GM18951 (cell line): ENCODE results near the gene LOX.
"Not testable (repeated sequence)": the region's sequence is repeated elsewhere in the genome, so short reads cannot be mapped to it uniquely, and the experiment has no call there.

Experiments
- POLR2A ChIP-seq: IDR thresholded peaks from 4 replicates; pipeline ENCODE4 v1.6.1; 2011; ENCODE audit warnings: mild to moderate bottlenecking; ENCODE audit not compliant: insufficient read length, insufficient read depth; ENCODE audit errors: extremely low read depth
- in situ Hi-C: fragments of 300-500 bp; cut with MboI; formaldehyde crosslinking; loops from one replicate; pipeline ENCODE4 v1.12.0; 2022; ENCODE audit warnings: low sequenced_read_pairs, mixed read lengths, inconsistent platforms; ENCODE audit not compliant: unreplicated experiment

Gene LOX

DNA sequence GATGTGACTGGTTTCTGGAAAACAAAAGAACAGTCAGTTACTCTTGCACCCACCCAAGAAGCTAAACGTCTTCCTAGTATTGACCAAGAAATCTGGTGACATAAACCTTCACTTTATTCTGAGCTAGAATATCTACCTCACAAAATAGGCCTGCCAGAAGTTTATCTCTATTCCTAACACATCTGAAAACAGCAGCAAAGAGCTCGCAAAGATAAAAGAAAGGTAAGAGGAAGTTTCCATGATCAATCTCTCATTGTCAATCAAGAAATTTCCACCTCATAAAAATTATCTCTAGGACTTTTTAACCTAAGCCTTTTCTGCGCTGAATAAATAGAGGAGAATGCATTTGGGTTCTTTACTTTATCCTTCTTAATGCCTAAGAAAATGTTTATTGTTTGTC is 34.0 kb upstream of the LOX start:
- in situ Hi-C loops, result no loop called here
- TF ChIP-seq POLR2A, result no peak

DNA sequence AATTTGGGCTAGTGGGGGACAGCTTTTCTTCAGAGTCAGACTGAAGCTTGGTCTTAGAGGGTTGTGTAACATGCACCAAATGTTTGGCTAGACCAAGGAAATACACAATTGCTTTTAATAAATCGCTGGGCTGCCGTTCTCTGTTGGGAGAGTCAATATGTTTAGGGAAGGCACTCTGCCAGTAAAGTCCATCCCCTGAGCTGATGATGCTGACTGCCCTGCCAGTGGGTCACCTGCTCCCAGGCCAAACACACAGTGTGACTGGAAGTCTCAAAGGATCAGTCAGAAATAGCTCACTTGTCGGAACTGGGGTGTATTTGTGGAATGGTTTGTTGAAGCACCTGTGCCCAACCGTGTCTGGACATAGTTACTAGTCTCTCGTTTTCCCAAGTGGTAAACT is 33.4 kb upstream of the LOX start:
- in situ Hi-C loops, result no loop called here
- no peak for TF ChIP-seq POLR2A

DNA sequence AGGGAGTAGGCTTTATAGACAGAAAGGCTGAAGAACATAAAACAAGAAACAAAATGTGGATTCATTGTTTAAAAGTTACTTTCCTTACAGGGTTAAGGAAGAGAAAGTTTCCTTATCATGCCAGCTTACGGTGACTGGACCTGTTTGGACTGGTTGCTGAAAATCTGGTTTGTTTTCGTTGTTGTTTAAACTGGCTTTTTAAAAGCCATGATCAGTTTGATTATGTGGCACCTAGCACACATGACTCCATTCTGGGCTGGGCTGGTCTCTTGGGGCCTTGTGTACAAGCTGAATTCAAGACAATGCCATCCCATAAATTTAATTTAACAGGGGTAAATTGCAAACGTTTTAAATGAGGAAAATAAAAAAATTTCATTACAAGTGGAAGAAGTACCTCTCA is 32.9 kb upstream of the LOX start:
- in situ Hi-C loops, result no loop called here
- TF ChIP-seq POLR2A, result no peak

DNA sequence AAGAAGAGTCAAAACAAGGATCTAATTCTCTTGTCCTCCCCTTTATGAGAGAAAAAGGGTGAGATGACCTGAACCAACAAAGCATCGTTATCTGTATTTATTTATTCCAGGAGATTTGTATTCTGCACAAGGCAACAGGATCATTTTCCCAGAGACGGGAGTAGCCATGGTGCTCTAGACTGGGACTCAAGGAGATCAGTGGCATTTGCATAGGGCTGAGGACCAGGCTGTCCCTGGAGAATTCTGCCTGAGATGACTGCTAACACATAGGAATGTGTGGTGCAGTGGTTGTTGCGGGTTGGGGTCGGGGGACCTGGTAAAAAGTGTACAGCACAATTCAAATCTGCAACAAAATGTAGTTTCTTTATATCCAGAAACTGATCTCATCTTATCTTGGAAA is 29.0 kb upstream of the LOX start:
- in situ Hi-C loops, result no loop called here
- no peak for TF ChIP-seq POLR2A

DNA sequence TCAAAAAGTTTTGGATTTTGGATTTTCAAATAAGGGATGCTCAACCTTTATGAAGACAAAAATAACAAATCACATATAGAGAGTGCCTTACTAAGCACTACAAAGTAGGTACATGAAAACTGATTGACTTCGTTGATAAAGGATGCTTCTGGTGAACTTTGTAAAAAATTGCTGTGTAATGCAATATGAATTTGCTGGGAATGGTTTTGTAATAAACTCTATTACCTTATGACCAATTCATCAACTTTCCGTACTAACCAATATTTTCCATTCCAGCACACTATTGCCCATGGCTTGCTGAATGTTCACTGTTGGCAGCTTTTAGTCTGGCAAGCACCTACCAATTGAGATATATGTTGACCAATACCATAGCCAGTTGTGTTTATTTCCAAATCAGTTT is 27.9 kb upstream of the LOX start:
- no peak for TF ChIP-seq POLR2A
- in situ Hi-C loops, result no loop called here

DNA sequence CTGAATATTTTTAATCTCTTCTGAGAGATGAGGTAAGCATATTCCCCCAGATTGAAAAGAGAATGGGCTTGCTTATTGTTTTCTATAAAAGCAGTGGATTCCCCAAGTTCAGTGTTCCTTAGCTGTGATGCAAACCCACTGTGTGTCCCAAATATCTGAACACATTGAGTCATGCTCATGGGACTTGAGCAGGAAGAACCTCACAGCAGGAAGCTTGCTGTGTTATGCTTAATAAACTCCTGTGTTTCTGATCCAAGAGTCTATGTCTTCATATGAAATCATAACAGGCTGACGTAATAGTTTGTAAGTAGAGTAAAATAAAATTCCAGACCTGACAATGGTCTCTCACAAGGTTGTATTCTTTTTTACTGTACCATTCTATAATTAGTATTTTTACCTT is 24.8 kb upstream of the LOX start:
- TF ChIP-seq POLR2A, result no peak
- in situ Hi-C loops, result no loop called here

DNA sequence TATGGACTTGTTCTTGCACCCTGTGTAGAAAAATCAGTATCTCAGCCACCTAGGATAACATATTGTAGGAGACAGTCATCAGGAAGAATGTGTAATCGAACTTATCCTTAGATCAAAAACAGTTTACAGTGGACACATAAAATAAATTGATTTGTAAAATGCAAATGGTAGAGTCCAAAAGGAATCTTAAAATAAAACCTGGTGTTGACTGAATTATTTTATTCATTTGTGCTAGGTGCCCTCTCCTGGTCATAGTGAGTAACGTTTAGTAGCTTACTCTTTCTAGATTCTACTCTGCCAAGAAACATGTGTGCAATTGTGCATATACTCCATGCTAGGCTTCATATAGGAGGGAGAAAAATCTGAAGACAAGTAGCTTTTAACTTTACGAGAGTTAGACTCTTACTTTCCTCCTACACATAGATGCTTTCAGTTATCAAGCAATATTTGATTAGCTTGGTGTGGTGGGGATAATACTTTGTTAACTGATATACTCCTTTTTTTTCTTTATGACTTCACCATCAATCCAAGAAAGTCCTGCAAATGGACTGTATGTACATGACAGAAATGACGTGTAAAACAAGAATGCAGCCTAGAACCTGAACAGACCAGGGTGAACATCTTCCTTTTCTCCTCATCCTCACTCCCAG is 23.7 kb upstream of the LOX start:
- TF ChIP-seq POLR2A, result no peak
- in situ Hi-C loops, result no loop called here

DNA sequence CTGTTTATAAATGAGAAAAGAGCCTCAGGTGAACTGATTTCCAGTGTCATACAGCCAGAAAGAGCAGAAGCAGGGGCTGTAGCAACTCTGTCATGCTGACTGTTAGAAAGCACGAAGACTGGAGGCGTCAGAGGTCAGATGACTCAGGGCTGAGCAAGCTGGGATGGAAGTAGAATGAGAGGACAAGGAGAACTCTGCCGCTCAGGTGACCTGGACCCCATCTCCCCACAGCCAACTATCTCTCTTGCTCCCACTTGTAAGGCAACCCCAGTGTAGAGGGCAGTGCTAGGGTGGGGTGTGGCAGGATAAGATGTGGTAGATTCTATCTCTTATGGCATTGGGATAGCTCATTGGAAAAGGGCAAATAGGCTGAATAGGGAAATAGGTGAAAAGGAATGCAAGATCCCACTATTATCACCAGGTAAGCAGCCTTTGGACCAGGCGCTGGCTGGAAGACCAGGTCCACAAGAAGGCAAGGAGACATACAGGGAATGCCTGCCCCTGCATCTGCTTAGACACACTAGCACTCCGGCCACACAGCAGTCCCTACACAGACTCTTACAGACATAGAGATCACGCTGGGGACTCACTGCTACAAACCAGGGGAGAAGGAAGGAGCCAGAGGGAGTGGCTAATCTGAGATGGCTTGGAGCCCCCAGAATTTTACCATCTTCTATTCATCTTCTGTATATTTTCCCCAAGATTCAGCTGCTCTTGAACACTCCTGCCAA is 21.2 kb upstream of the LOX start:
- TF ChIP-seq POLR2A, result no peak
- in situ Hi-C loops, result no loop called here

DNA sequence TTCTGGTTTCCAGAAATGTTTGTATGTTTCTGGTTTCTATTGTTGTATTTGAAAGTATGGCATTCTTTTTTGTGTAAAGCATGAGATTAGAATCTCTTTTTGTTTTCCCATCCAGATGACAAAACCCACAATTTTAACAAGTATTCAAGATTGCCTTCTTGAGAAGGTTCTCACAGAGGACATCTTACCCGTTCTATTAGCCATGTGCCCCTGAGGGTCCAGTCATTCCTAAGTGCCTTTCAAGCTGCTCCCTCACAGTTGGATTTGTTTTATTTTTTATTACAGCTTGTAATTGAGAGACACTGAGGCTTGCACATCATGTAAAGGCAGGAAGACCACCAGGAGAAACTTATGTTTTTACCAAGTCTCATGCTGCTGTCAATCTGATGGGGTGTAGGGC is 19.3 kb upstream of the LOX start:
- no peak for TF ChIP-seq POLR2A
- in situ Hi-C loops, result no loop called here

DNA sequence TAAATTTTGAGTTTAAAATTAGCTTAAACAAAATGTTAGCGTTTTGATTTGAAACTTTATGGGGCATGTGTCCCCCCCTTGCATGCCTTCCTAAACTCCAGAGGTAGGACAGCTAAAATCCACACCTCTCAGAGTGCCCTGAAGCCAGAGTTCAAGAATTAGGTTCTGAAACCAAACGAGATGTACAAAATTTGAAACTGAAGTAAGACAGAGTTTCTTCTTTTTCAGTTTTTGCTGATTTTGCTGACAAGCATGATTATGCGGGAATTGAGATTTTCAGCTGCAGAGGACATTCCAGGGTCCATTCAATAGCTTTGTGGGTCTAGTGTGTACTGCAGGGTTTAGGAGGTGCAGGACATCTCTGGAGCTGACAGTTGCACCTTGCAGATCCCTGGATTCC is 17.1 kb upstream of the LOX start:
- in situ Hi-C loops, result no loop called here
- no peak for TF ChIP-seq POLR2A

DNA sequence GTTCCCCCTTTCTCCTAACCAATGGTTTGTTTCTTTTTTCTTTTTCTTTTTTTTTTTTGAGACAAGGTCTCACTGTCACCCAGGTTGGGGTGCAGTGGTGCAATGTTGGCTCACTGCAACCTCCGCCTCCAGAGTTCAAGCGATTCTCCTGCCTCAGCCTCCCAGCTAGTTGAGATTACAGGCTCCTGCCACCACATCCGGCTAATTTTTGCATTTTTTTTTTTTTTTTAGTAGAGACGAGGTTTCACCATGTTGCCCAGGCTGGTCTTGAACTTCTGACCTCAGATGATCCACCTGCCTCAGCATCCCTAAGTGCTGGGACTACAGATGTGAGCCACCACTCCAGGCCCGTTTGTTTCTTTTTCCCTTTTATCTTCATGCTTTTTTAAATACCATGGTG is 16.2 kb upstream of the LOX start:
- in situ Hi-C loops, result not testable (repeated sequence)

DNA sequence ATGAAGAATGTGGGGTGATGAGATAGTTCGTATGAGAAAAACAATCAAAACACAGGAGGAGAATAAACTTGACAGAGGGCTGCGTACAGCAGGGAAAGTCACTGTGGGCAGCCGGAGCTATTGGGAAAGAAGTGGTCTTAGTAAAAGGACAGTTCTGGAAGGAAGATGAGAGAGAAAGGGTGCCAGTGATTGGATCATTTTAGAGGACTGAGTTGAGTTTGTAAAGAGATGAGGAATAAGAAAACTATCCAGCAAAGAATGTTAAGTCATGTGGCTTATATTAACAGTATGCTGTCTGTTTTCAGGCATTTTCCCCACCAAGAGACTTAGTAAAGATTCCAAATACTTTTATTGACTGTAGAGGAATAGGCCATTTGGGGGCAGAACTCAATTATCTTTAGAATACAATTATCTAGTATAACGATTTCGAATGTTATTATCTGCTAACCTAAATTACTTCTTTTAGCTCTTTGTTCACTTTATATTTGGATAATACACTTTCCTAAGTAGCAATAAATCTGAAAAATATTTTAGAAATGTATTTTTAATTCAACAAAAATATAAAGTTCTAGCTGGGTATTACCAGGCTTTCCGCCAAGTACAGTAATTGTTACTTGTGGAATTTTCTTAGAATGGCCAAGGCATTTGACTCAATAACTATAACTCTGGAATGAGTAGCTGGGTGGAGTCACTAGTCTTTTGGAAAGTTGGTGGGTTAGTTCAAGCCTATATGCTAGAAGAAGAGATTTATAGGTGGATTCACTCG is 15.5 kb upstream of the LOX start:
- TF ChIP-seq POLR2A, result no peak
- in situ Hi-C loops, result no loop called here

DNA sequence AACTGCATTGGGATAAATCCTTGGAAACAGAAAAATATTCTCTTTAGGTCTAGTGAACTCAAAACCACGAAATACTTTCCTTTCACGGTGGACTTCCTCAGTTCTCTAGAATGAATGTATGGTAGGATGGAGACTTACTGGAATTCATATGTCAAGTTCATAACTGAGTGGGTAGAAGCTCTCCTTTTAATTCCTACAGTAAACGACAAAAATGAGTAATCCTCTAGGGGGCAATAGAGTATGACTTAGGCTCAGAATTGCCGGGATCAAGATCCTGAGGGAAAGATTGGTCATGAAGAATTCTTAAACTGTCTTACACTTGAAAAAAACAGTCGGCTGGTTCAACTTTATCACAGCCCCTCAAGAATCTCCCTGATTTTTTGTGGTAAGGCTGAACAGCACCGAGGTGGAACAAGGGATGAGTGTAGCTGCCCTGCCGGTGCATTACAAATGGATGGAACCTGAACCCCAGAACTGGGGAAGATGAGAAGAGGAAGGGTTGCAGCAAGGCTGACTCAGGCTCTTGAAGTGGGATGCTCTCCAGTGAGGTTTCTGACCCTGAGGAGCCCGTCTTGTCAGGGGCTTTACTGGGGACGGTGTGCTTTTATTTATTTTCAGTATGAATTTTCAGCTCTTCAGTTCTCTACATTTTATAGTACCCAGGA is 14.0 kb upstream of the LOX start:
- no peak for TF ChIP-seq POLR2A
- in situ Hi-C loops, result no loop called here
